Measurements from ENCODE around the gene ATAD5.
"Not testable (repeated sequence)": the region's sequence is repeated elsewhere in the genome, so short reads cannot be mapped to it uniquely, and the experiment has no call there.

The ATAD5 gene

GRCh38 chr17:30831663-30832437 lies at the start of gene ATAD5:
ATAD5 (plus strand) TSS chr17:30831966; CDS start chr17:30832348, 382 bp downstream.
- peak; percentile 90 for DNase-seq (ENCODE audit: low spot score)

- no peak for DNase-seq (ENCODE audit: low spot score)
Measured at GRCh38 chr17:30782206-30782605, 49.6 kb upstream of the ATAD5 start.

GRCh38 chr17:30788918-30789317 lies 42.8 kb upstream of the ATAD5 start:
- no peak for DNase-seq (ENCODE audit: low spot score)

GRCh38 chr17:30790279-30790678 lies 41.5 kb upstream of the ATAD5 start:
- no peak for DNase-seq (ENCODE audit: low spot score)

- DNase-seq (ENCODE audit: low spot score): no peak
Measured at GRCh38 chr17:30793282-30793977, 38.3 kb upstream of the ATAD5 start.

GRCh38 chr17:30794372-30794771 lies 37.4 kb upstream of the ATAD5 start:
- no peak for DNase-seq (ENCODE audit: low spot score)

GRCh38 chr17:30796016-30796415 lies 35.8 kb upstream of the ATAD5 start:
- DNase-seq (ENCODE audit: low spot score): no peak

GRCh38 chr17:30801671-30802070 lies 30.1 kb upstream of the ATAD5 start:
- DNase-seq (ENCODE audit: low spot score): no peak

- DNase-seq (ENCODE audit: low spot score): no peak
Measured at GRCh38 chr17:30805944-30806456, 25.8 kb upstream of the ATAD5 start.

GRCh38 chr17:30807896-30808295 lies 23.9 kb upstream of the ATAD5 start:
- DNase-seq (ENCODE audit: low spot score): no peak

GRCh38 chr17:30808785-30809286 lies 22.9 kb upstream of the ATAD5 start:
- peak; percentile 59 for DNase-seq (ENCODE audit: low spot score)

- no peak for DNase-seq (ENCODE audit: low spot score)
Measured at GRCh38 chr17:30809867-30810266, 21.9 kb upstream of the ATAD5 start.

GRCh38 chr17:30812218-30813177 lies 19.3 kb upstream of the ATAD5 start:
- DNase-seq (ENCODE audit: low spot score): no peak

GRCh38 chr17:30814236-30814635 lies 17.5 kb upstream of the ATAD5 start:
- not testable (repeated sequence) for DNase-seq (ENCODE audit: low spot score)

GRCh38 chr17:30814860-30815259 lies 16.9 kb upstream of the ATAD5 start:
- not testable (repeated sequence) for DNase-seq (ENCODE audit: low spot score)

- DNase-seq (ENCODE audit: low spot score): no peak
Measured at GRCh38 chr17:30816165-30816564, 15.6 kb upstream of the ATAD5 start.

GRCh38 chr17:30819971-30820705 lies 11.6 kb upstream of the ATAD5 start:
- DNase-seq (ENCODE audit: low spot score): no peak

- DNase-seq (ENCODE audit: low spot score): no peak
Measured at GRCh38 chr17:30821871-30822723, 9.7 kb upstream of the ATAD5 start.

GRCh38 chr17:30822919-30823318 lies 8.8 kb upstream of the ATAD5 start:
- DNase-seq (ENCODE audit: low spot score): peak; percentile 59

- DNase-seq (ENCODE audit: low spot score): no peak
Measured at GRCh38 chr17:30823421-30823820, 8.3 kb upstream of the ATAD5 start.
